SK-N-MC (cell line): ENCODE data around the gene PLA2G4B.

Experiments
- EZH2 ChIP-seq: fragments of 200-600 bp; sonication (generic); IDR thresholded peaks from one replicate; pipeline ENCODE4 v1.6.1; 2017; ENCODE audit warnings: antibody characterized with exemption
- POLR2AphosphoS5 ChIP-seq: IDR thresholded peaks from 2 replicates; pipeline ENCODE4 v1.6.1; 2012; ENCODE audit warnings: mild to moderate bottlenecking, low read depth, low read length, borderline replicate concordance

DNA sequence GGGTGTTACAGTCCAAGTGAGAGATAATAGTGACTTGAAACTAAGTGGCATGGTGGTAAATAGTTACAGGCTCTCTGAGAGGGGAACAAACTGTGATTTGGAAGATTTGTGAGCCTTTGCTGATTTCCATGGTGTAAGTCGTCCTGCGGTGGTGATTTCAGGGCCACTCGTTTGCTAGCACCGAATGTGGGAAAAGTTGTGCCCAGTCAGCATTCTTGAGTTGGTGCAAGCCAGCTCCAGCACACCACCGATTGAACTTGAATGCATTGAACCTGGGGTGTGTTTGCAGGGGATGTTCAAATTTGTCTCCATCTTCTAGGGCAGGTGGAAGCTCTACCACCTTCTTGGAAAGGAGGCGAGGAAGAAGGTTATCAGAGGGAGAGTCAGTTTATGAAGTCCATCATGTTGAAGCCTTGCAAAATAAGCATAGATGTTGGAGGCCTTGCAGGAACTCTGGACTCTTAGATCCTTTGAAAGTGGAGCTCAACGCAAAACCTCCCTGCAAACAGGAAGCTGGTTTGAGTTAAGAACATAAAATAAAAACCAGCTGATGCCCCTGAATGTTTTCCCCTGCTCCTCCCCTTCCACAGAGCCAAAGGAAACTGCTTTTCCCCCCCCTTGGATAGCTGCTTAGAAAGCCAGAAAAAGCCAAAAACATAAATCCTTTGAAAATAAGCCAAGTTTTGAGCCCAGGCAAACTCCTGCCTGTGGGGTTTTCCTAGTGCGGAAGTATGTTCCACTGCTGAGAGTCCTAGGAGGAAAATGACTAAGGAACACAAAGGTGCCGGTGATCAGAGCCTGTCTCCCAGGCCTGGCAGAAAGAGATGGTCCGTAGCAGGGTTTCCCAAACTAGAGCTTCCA lies 42.4 kb upstream of the PLA2G4B start:
- TF ChIP-seq EZH2: no peak
- no peak; the same call in 1 of the 2 replicates for TF ChIP-seq POLR2AphosphoS5
